K562 (cell line): ENCODE data around the gene ABCA1.

ENCODE experiments used
- BHLHE40 ChIP-seq: IDR thresholded peaks from 2 replicates; pipeline ENCODE4 v1.6.1; 2011; ENCODE audit warnings: low read length, improper control_type of control experiment
- CTCF ChIP-seq, 3 experiments: IDR thresholded peaks in 2 of 3; conservative IDR thresholded peaks in 1 of 3; 2 replicates each; pipeline ENCODE4 v1.5.1; 2011 to 2012; ENCODE audit warnings: low read length in 3 of 3, mild to moderate bottlenecking in 3 of 3, control low read depth in 2 of 3, improper control_type of control experiment in 1 of 3, inconsistent platforms in 1 of 3, low read depth in 1 of 3, mixed read lengths in 1 of 3, moderate library complexity in 1 of 3; ENCODE audit not compliant: insufficient read depth in 2 of 3
- GABPB2 ChIP-seq: fragments of 250-450 bp; sonication (Bioruptor Pico); conservative IDR thresholded peaks from 2 replicates; pipeline ENCODE4 v1.5.1; 2021; ENCODE audit warnings: mild to moderate bottlenecking
- MTF1 ChIP-seq: fragments of 250-450 bp; sonication (Bioruptor Pico); IDR thresholded peaks from 2 replicates; pipeline ENCODE4 v1.9.0; 2021; ENCODE audit warnings: moderate library complexity, mild to moderate bottlenecking, inconsistent platforms, borderline replicate concordance
- PHTF2 ChIP-seq: fragments of 250-450 bp; sonication (Bioruptor Pico); IDR thresholded peaks from 2 replicates; pipeline ENCODE4 v1.5.0; 2021; ENCODE audit warnings: mild to moderate bottlenecking
- ZNF232 ChIP-seq: sonication (generic); formaldehyde crosslinking; IDR thresholded peaks from 2 replicates; pipeline ENCODE4 v1.8.0; 2022; ENCODE audit warnings: mild to moderate bottlenecking, missing genetic modification reagents
- ZNF274 ChIP-seq: IDR thresholded peaks from 2 replicates; pipeline ENCODE4 v1.6.1; 2011; ENCODE audit warnings: low read depth, mild to moderate bottlenecking, low read length, moderate library complexity, borderline replicate concordance

GRCh38 chr9:104747565-104748358 is 180.2 kb downstream of the ABCA1 start, which contains the start of gene NIPSNAP3A:
- no peak for TF ChIP-seq GABPB2 (CRISPR knock-in tag)
- no peak for TF ChIP-seq ZNF274
- TF ChIP-seq CTCF (IDR thresholded peaks at IDR 0.05 in 2 of 3, conservative IDR thresholded peaks at IDR 0.05 in 1 of 3; ENCODE audit: insufficient read depth in 2 of 3, low read depth in 1 of 3, low read length in 3 of 3): no peak; a peak in 1 of 6 replicates
- no peak for TF ChIP-seq MTF1 (CRISPR knock-in tag)
- no peak for TF ChIP-seq ZNF232 (CRISPR knock-in tag)
- TF ChIP-seq BHLHE40: no peak
- no peak for TF ChIP-seq PHTF2 (CRISPR knock-in tag)
